Measurements from ENCODE around the gene ZMYND8.
A peak's percentile ranks its signal among the peaks of the same experiment; 100 is the strongest.
"Not testable (repeated sequence)": the region's sequence is repeated elsewhere in the genome, so short reads cannot be mapped to it uniquely, and the experiment has no call there.

The ZMYND8 gene

DNA sequence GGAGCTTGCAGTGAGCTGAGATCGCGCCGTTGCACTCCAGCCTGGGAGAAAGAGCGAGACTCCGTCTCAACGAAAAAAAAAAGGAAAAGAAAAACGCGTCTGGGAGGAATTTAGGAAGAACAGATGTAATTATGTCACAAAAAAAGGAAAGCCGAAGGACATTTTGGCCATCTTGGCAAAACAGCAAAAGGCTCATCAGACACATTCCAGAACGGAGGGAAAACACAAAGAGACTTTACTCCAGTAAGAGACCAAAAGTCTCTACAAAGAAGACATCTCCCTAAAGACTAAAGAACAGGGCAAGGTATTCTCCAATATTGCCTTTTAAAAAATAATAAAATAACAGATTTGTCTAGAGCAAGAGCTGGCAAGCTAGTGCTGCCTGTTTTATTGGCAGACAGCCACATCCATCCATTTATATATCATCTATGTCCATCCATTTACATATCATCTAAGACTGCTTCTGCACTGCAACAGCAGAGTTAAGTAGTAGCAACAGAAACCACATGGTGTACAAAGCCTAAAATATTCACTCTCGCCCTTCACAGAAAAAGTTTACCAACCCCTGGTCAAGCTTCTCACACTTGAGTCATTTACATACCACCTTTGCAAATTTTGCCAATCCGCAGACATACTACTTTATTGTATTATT lies 133.9 kb downstream of the ZMYND8 start:
- DNase-seq, result no peak

DNA sequence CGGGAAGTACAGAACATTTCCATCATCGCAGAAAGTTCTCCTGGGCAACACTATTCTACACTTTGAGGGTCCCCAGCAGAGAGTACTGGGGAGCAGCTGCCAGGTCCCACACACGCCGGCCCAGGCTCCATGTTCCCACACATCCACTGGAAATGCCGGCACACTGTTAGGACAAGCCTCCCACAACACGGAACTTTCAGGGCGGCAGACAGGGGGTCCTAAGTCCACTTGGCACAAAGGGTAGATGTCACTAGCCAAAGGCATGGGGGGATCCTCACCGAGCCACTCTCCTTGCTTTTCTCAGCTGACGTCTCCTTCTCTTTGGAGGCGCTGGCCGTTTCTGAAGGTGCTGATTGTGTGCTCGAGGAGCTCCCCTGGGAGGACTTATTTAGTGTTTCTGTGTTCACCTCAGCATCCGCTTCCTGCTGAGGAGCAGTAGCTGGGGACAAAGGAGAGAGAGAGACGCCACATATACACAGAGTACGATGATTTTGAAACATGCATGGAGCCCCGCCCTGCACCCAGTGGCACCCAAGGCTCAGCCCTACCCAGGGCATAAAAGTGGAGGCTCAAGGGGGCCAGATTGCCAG lies 135.4 kb downstream of the ZMYND8 start:
- no peak for DNase-seq

- DNase-seq, result no peak
Measured at GRCh38 chr20:47220161-47220582, 136.3 kb downstream of the ZMYND8 start.

GRCh38 chr20:47217482-47218446 lies 138.7 kb downstream of the ZMYND8 start:
- DNase-seq, result no peak

GRCh38 chr20:47216819-47217410 lies 139.6 kb downstream of the ZMYND8 start:
- no peak for DNase-seq

- no peak for DNase-seq
Measured at GRCh38 chr20:47215653-47216397, 140.7 kb downstream of the ZMYND8 start.

DNA sequence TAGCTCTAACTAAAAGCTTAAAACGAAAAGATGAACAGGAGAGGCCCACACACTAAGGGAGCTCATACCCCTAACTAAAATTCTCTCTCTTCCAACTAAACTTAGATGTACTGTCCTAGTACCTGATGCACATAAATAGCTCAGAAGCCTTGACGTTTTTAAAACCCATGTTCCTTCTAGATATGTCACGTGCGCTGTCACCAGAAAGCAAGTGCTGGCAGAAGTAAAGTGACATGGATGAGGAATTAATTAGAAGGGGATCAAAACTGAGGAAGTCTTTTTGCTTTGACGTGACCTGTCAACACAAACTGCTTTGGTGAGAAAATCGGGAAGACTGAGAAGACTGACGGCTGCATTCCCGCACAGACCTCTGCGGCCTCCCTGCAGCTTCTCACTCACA lies 142.5 kb downstream of the ZMYND8 start:
- DNase-seq, result no peak

DNA sequence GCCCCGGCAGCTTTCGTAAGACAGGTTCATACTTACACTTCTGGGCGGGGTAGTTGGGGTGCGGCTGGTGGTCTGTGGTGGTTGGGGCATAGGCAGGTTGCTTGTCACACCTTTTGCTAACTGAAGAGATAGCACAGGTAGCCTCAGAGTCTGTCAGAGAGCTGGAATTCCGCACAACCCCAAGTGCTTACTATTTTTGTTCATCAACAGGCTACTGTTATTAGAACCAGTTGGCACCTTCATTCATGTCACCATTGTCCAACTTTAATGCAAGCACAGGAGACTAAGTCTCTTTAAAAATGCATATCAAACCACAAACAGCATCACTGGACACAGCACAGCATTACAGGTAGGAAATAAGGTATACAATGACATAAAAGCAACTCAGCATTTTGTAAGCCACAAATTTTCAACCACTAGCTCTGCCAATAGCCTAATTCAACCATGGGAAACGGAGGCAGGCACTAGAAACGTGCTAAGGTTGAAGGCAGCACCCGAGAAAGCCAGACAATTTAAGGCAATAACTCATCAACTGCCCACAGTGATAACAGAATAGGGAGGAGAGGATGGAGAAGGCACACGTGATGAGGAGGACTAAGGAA lies 143.8 kb downstream of the ZMYND8 start:
- no peak for DNase-seq

DNA sequence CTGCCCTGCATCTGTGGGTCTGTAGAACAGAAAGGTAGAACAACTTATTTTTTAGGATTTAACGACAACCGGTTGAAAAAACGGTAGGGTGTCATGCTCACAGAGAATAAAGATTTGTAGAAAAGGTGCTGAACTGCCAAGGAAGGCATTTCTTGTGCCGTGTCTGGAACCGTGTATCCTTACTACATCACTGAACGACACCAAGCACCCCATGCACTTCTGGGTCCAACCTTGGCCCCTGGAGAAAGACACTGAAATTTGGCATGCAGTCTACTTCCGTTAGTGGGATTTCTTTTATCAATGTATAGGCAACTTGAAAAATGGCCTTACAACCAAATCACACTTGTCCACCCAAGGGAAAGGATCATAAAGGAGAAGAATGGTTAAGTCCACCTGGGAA lies 145.5 kb downstream of the ZMYND8 start:
- no peak for DNase-seq

- DNase-seq, result no peak
Measured at GRCh38 chr20:47210470-47210869, 146.0 kb downstream of the ZMYND8 start.

DNA sequence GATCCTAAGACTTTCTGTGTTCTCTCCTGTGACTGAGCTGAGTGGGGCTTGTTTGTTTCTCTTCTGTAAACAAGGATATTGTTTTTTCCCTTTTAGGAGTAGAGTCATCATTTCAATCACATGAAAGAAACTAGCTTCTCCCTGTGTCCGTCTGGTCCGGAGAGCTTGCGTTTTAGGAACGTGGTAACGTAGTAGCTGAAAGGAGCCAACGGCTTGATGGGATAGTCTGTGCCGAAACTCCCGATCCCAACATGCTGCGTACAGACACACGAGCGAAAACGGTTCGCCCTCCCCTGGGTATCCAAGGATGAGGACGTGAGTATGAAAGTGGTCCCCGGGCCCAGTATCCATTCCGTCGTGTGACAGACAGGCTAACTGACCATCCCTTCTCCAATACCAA lies 146.5 kb downstream of the ZMYND8 start:
- DNase-seq, result no peak

- DNase-seq, result no peak
Measured at GRCh38 chr20:47208534-47209174, 147.8 kb downstream of the ZMYND8 start.

DNA sequence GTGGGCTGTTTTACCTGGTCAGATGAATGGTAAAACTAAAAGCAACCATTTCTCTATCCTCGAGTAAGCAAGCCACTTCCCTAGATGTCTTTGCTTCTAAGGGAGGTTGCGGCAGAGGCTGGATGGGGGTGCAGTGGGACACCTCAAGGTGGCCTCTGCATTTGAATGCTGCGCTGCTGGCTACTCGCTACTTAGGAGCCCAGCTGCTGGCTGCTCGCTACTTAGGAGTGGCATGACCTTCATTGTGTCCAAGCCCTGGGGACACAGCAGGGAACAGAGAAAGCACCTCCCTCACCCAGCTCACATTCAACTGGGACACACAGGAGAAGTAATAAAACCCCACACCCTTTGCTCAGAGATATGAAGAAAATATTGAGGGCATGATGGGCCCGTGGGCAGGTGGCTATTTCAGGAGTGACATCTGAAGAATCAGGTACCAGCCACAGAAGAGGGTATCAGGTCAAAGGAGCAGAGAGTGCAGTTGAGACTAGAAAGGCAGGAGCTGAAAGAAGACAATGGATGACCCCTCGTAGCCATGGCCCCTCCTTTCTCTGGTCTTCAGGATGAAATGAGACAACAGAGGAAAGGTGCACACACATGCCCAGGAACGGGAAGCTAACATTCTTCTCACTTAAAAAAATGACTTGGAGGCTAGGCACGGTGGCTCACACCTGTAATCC lies 149.4 kb downstream of the ZMYND8 start:
- DNase-seq, result no peak

- not testable (repeated sequence) for DNase-seq
Measured at GRCh38 chr20:47206552-47206951, 149.9 kb downstream of the ZMYND8 start.

- DNase-seq, result peak; percentile 59
Measured at GRCh38 chr20:47205577-47206123, 150.8 kb downstream of the ZMYND8 start.

DNA sequence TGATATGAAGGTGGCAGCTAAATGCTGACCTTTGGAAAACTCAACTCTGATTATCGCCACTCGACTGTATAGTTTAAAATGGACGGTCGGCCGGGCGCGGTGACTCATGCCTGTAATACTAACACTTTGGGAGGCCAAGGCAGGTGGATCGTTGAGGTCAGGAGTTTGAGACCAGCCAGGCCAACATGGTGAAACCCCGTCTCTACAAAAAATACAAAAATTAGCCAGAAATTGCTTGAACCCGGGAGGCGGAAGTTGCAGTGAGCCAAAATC lies 151.7 kb downstream of the ZMYND8 start:
- DNase-seq, result not testable (repeated sequence)

GRCh38 chr20:47204008-47204849 lies 152.3 kb downstream of the ZMYND8 start:
- no peak for DNase-seq

DNA sequence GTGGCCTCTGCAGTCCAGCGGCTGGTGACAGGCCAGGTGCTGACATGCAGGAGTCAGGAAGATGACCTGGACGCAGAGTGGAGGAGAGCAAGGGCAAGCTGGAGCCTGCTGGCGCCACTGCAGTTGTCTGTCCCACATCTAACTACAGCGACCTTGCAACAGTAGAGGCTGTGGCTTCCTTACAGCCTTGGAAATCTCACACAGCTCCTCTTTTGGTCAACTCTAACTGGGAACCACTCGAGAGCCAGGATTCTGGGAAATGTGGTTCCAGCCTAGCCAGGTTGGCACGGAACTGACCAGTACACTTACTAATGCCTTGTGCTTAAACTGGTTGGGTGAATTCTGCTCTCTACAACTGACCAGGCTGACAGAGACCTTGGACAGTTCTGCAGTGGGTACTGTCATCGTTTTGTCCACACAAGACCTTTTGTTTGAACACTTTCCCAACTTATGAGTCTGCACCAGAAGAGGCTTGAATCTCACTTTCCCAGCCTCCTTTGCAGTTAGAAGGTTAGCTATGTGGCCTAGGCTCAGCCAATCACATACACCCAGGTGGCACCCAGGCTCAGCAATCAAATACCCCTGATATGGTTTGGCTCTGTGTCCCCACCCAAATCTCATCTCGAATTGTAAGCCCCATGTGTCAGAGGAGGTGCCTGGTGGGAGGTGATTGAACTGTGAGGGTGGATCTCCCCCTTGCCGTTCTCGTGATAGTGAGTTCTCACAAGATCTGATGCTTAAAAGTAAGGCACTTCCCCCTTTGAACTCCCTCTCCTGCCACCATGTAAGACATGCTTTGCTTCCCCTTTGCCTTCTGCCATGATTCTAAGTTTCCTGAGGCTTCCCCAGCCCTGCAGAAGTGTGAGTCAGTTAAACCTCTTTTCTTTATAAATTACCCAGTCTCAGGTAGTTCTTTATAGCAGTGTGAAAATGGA lies 153.5 kb downstream of the ZMYND8 start:
- DNase-seq, result no peak
